Superior temporal gyrus (tissue), 1 donor: ENCODE measurements around the gene HES3.

Experiments used
- DNase-seq: peaks from one replicate; pipeline ENCODE4 v3.0.0-alpha.2; 2016; ENCODE audit errors: extremely low spot score

HES3 gene

GRCh38 chr1:6262555-6263420 lies 18.8 kb downstream of the HES3 start:
- DNase-seq, result no peak

- no peak for DNase-seq
These were observed 19.7 kb downstream of the HES3 start for GRCh38 chr1:6263716-6264115.

- no peak for DNase-seq
These were observed 21.2 kb downstream of the HES3 start for GRCh38 chr1:6265151-6265550.

- no peak for DNase-seq
These were observed 22.7 kb downstream of the HES3 start for GRCh38 chr1:6266641-6267040.

- DNase-seq, result peak; percentile 22
These were observed 23.8 kb downstream of the HES3 start for GRCh38 chr1:6267686-6268322.

GRCh38 chr1:6268415-6268814 lies 24.4 kb downstream of the HES3 start:
- DNase-seq, result no peak

- DNase-seq, result no peak
These were observed 25.3 kb downstream of the HES3 start for GRCh38 chr1:6269296-6269695.

GRCh38 chr1:6269720-6270400 lies 25.9 kb downstream of the HES3 start:
- no peak for DNase-seq

GRCh38 chr1:6270401-6270800 lies 26.4 kb downstream of the HES3 start:
- DNase-seq, result no peak

- no peak for DNase-seq
These were observed 27.0 kb downstream of the HES3 start for GRCh38 chr1:6271006-6271405.

- no peak for DNase-seq
These were observed 27.6 kb downstream of the HES3 start for GRCh38 chr1:6271554-6271953.

GRCh38 chr1:6272452-6272851 lies 28.5 kb downstream of the HES3 start:
- no peak for DNase-seq

- DNase-seq, result no peak
These were observed 28.9 kb downstream of the HES3 start for GRCh38 chr1:6272868-6273267.

GRCh38 chr1:6273380-6273891 lies 29.5 kb downstream of the HES3 start:
- peak; percentile 66 for DNase-seq

- no peak for DNase-seq
These were observed 30.1 kb downstream of the HES3 start for GRCh38 chr1:6274102-6274501.

GRCh38 chr1:6274622-6275139 lies 30.7 kb downstream of the HES3 start:
- DNase-seq, result no peak

GRCh38 chr1:6275826-6276782 lies 32.1 kb downstream of the HES3 start:
- DNase-seq, result no peak

GRCh38 chr1:6276811-6277555 lies 33.0 kb downstream of the HES3 start:
- no peak for DNase-seq

GRCh38 chr1:6278263-6278662 lies 34.3 kb downstream of the HES3 start:
- no peak for DNase-seq

GRCh38 chr1:6279066-6279465 lies 35.1 kb downstream of the HES3 start:
- no peak for DNase-seq
